GM19397 (cell line): ENCODE results near the gene CALHM1.
"Not testable (repeated sequence)": the region's sequence is repeated elsewhere in the genome, so short reads cannot be mapped to it uniquely, and the experiment has no call there.

ENCODE experiments used
- ATAC-seq: cut with Tn5 transposase; IDR thresholded peaks from one replicate; pipeline ENCODE4 v1.9.1; 2021; ENCODE audit warnings: mild to moderate bottlenecking, moderate library complexity; ENCODE audit not compliant: unreplicated experiment

Gene CALHM1

DNA sequence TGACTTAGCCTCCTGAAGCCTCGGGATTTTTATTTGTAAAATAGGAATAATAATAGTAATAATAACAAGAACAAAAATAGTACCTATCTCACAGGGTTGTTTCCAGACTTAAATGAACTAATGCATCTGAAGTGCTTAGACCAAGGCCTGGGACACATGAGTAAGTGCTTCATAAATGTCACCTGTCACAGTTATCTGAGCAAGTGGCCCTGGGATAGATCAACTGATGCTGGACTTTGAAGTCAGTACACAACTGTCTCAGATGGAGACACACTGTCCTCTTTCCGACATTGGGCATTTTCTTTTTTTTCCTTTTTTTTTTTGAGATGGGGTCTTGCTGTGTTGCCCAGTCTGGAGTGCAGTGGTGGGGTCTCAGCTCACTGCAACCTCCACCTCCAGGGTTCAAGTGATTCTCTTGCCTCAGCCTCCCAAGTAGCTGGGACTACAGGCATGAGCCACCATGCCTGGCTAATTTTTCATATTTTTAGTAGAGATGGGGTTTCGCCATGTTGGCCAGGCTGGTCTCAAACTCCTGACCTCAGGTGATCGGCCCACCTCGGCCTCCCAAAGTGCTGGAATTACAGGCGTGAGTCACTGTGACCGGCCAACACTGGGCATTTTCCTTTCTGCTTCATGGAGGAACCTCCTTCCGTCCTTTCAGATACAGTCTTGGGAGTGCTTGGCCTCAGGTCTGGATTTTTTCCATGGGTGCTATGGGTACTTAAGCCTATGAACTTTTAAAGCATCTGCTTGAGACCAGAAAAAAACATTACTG, 28.1 kb upstream of the CALHM1 start:
- ATAC-seq: not testable (repeated sequence)

DNA sequence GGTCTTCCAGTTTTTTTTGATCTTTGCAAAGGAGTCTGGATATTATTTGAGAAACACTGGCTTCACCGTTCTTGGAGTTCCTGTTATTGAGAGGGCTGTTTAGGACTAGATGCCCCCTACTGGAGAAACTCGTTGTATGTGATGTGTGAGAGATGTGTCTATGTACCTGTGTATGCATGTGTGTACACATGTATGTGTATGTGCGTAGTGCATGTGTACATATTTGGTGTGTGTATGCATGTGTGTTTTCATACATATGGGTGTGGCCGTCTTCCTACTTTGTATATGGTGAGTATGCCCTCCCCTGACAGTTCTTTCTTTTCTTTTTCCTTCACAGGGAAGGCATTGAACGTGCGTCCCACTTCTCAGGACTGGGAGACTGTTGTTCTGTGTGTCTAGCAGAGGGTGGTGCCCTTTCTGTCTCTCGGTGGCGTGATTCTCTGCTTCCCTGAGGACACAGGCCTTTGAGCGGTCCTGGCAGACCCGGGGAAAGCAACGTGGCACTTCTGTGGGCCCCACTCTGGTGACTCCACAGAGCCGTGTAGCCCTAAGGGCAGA, 23.4 kb upstream of the CALHM1 start:
- ATAC-seq: no peak

DNA sequence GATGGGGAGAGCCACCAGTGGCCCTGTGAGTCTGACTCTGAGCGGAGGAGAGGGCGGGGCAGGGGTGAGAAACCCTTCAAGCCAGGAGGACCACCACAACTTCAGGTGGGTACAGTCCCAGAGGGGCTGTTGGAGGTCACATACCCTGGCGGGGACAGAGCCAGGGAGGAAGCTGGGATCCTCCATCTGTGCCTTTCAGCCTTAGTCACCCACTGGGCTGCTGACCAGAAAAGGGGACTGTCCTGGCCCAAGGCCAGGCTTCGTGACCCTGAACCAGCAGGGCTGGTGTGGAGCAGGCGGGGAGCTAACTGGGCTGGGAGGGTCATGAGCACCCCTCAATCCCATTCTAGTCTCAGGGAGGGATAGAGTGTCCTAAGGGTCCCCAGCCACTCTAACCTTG, 21.8 kb upstream of the CALHM1 start:
- ATAC-seq: no peak

DNA sequence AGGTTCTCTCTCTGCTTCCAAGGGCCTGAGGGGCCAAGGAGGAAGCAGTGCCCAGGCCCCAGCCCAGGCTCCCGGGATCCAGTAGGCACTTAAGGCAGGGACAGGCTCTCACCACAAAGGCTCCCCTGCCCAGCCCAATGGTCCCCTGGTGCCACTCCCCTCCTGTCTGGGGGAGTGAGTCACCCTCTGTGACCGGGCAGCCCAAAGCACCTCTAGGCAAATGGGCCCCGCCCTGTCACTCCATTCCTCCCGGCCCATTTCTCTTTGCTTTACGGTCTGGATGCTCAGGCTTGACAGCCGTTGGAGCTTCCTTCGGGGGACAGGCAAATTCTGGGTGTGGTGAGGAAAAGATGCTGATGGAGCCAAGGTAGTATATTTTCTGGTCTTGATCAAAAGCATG, 20.4 kb upstream of the CALHM1 start, which contains the start of gene CALHM3:
CALHM3 (minus strand) TSS at position 106 of the 400 bp plus-strand sequence. CDS start 208 bp downstream, outside the sequence.
- no peak for ATAC-seq

DNA sequence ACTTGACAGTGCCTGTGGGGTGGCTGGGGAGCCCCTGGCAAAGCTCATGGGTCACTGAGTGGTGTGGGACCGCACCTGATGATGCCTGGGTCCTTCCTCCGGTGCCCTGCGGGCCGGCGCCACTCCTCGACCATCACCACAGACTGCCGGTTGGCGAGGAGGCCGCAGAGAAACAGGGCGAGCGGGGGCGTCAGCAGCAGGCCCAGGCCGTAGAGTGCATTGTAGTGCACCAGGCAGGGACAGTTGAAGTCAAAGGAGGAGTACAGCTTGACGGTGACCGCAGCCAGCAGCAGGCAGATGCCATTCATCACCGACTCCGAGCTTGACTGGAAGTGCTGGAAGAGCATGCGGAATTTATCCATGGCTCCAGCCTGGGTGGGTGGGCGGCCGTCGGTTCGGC, 20.0 kb upstream of the CALHM1 start:
- ATAC-seq: no peak

DNA sequence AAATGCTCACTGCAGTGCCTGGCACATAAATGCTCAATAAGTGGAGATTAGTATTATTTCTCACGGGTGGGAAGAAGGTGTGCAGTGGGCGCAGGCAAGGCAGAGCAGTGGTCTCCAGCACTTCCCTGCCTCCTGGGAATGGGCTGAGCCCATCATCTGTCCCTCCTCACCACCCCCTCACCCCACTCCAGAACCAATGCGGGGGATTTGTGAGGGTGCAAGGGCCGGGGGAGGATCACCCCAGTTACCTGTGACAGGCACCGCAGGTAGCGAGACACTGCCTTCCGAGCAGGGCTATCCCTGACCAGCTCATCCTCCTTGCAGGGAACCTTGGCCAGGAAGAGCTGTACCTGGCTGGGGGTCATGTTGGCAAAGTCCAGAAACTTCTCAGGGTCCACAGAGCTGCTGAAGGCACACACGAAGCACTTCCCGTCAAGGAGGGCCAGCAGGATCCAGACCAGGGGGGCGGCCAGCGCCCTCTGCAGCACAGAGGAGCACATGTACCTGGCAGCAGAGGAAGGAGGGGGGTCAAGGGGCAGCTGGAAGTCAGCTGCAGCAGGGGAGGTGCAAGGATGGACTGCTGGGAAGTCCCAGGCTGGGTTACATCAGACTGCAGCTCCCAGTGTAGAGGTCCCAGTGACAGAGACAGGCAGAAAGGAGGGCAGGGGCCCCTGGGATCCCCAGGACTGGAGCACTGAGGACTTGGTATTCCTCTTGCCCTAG, 17.5 kb upstream of the CALHM1 start:
- no peak for ATAC-seq

DNA sequence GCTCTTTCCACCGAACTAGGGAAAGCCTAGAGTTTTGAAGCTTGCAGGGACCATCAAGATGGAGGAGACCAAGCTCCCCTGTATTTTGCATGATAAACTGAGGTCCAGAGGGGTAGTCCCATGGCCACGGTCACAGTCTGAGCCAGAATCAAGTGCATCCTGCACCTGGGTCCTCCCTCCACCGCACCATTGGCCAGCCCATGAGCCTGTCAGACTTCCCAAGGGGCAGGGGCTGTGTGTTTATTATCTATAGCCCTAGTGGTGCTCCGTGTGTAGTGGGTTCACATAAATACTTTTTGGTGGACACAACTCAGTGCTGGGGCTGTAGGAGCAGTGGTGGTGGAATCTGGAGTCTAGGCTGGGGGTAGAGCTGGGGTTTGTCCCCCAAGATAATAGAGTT, 16.7 kb upstream of the CALHM1 start:
- no peak for ATAC-seq

DNA sequence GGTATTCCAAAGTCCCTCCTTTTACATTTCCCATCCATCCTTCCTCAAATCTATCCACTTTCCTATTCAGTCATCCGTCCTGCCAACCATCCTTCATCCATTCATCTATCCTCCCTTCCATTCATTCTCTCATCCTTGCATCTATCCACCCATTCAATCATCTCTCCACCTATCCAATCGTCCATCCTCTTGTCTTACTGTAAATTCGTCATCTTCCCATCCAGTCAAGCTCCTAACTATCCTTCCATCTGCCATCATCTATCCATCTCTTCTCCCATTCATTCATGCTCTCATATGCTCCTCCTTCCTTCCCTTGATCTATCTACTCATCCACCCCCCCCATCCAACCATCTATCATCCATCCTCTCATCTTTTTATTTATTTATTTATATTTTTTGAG, 15.4 kb upstream of the CALHM1 start:
- no peak for ATAC-seq

DNA sequence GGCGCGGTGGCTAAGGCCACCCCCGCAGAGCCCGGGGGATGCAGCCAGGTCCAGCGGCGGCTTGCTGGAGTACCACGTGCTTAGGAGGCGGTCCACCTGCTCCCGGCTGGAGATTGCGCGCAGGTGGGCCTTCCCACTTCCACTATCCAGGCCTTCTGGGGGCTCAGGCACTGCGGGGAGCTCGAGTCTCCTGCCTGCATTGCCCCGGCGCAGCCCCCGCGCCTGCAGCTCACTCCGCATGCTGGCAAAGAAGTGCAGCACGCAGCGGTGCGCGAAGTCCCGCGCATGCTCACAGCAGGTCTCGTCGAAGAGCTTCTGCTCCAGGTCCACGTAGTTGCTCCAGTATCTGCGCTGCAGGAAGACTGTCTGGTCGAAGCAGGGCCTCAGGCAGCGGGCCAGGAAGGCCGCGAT, 14.6 kb upstream of the CALHM1 start:
- ATAC-seq: no peak

DNA sequence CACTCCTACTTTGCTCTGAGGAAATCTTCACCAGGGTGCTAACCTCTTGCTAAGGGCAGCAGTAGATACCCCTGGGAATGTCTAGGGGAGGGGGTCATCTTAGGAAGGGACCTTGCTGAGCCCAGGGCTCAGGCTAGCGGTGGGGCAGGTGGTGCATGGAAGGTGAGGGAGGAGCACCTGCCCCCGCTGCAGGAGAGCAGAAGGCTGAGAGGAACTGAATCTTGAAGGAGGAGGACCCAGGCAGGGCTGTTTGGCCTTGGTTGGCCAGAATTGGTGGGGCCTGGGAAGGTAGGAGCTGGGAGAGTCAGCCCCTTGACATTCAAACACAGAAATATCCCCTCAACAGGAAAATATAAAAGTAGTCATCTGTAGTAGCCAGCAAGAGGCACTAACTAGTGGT, 13.3 kb upstream of the CALHM1 start:
- ATAC-seq: no peak

DNA sequence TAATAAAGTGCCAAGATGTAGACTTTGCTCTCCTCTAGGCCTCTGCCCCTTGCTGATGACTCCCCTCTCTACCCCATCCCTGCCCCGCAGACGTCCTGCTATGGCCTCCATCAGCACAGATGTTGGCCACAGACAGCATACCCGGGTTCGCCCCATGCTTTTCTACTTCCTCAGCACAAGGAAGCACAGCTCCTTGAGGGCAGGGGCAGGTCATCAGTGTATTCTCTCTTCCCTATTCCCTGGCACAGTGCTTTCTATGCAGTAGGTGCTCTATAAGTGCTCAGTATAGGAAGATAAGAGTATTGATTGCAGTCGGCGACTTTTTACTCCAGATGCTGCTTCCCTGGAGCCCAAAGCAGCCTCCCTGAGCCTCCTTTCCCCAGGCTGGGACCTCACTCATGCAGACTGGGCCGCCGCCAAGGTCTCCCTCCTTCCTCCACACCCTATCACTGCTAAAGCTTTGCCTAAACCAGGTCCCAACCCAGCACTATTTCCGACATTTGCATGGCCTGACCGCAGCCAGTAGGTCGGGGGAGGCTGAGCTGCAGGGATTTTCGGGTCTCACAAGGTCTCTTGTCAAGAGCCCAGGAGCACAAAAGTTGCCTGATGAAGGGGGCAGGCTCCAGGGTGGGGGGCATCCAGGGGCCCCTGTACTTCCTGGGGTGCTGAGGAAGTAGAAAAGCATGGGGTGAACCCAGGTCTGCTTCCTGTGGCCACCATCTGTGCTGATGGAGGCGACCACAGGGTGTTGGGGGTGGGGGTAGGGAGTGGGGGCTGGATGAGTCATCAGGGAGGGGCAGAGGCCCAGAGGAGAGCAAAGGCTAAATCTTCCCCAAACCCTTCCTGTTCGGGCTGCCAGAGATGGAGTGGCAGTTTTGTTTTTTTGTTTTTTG, 12.3 kb upstream of the CALHM1 start:
- ATAC-seq: peak; percentile 85

DNA sequence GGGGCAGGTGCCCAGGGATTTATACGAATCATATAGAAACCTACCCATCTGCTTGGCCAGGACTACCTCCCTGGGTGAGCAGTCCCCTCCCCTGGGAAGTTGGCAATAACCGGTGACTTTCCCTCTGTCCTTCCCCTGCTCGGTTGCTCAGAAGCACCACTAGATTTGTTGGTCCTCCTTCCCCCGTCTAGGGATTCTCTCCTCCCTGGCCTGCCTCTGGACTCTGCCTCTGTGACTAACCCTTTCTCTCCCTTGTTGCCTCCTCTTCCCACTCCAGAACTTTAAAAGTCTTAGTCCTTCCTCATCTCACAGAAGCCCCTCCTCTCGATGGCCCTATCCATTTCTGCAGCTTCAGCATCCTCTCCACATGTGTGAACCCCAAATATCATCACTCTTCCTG, 10.5 kb upstream of the CALHM1 start:
- no peak for ATAC-seq

DNA sequence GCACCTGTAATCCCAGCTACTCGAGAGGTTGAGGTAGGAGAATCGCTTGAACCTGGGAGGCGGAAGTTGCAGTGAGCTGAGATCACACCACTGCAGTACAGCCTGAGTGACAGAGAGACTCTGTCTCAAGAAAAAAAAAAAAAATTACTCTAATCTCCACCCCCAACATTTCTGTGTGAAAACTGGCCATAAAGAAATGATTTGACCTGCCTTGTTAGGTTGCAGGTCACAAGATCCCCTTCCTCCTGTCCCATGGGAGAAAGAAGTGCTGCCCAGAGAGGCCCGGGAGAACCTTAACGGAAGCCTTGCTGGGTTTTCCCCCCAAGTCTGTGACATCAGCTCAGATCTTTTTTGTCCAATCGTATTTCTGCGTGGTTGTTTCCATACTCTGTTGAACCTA, 8.7 kb upstream of the CALHM1 start:
- no peak for ATAC-seq

DNA sequence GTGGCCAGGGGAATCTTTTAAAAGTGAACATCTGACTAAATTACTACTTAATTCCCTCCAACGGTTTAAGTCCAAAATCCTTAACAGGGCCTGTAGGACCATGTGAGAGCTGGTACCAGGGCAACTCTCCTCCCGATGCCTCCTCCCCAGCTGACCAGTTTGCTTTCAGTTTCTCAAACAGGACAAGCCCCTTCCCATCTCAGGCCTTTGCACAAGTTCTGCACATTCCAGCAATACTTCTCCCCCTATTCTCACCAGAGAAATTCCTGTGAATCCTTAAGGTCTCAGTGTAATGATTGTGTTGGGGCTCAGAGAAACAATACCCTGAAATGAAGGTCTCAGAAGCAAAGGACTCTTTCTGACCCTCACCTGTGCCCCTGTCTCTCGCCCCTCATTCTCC, 8.0 kb upstream of the CALHM1 start:
- ATAC-seq: no peak

DNA sequence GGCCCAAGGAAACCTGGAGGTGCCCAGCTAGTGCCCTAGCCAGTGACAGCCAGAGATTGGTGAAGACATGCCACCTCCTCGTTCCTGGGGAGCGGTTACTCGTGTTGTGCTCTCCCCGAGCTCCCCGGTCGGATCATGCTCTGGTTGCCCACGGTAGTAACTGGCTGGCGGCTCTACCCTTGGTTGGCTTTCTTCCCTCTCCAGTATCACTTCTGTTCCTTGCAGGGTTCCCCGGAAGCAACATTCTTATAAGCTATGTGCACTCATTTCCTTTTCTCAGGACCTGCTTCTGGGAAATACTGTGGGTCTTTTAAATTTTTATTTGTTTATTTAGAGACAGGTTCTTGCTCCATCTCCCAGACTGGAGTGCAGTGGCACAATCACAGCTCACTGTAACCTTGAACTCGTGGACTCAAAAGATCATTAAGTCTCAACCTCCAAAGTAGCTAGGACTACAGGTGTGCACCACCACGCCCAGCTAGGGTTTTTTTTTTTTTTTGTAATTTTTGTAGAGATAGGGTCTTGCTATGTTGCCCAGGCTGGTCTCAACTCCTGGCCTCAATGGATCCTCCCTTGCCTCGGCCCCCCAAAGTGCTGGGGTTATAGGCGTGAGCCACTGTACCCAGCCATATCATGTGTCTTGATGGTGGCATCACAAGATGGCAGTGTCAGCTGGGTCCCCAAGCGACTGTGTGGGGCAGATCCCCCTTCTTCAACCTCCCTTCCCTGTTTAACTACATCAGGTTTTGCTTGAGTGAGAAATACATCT, 6.9 kb upstream of the CALHM1 start:
- no peak for ATAC-seq

DNA sequence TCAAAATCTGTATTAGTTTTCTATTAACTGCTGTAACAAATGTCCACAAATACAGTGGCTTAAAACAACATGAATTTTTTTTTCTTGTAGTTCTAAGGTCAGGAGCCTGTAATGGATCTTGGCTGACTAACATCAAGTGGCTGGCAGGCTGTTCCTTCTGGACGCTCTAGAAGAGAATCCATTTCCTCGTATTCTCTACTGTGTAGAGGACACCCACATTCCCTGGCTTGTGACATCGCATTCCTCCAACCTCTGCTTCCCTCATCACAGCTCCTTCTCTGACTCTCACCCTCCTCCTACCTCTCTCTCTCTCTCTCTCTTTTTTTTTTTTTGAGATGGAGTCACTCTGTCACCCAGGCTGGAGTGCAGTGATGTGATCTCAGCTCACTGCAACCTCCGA, 4.8 kb upstream of the CALHM1 start:
- ATAC-seq: no peak

DNA sequence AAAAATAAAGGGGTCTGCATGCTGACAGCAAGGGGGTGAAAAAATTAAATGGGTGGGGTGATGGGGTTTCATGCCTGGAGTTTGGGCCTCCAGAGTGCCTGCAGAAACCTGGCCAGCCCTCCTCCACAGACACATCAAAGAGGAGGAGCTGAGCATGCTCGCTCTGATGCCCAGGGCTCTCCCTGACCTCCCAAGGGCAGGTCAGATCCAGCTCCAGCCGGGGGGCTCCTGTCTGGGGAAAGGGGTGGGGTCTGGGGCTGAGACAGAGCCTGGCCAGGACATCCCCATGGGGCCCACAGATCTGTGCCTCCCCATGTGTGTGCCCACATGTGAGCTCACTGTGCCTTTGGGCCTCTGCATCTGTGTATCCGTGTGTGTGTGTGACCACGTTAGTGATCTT, 915 bp upstream of the CALHM1 start:
- ATAC-seq: no peak

DNA sequence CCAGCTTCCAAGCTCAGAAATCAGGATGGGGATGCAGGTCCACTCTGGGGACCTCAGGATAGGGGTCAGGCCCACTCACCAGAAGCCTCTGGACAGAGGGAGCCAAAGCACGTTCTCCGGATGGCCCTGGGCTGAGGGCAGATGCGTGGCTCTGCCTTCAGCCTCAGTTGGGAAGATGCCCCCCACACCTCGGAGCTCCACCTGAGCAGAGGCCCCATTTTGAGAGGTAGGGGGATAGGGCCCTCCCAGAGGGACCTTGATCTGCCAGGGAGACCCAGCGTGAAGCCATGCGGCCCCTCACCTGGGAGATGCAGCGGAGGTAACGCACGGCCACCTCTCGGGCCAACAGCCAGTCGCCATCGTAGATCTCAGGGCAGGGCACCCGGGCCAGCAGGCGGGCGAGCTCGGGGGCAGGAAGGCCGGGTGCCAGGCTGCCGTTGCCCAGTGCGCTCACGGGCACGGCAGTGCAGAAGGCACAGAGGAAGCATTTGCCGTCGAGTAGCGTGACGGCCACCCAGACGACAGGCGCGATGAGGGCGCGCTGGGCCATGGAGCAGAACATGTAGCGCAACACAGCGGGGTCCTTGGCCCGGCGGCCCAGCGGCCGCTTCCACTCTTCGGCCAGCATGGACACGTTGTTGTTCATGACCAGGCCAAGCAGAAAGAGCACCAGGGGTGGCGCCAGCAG, 660 bp downstream of the CALHM1 start:
- no peak for ATAC-seq

DNA sequence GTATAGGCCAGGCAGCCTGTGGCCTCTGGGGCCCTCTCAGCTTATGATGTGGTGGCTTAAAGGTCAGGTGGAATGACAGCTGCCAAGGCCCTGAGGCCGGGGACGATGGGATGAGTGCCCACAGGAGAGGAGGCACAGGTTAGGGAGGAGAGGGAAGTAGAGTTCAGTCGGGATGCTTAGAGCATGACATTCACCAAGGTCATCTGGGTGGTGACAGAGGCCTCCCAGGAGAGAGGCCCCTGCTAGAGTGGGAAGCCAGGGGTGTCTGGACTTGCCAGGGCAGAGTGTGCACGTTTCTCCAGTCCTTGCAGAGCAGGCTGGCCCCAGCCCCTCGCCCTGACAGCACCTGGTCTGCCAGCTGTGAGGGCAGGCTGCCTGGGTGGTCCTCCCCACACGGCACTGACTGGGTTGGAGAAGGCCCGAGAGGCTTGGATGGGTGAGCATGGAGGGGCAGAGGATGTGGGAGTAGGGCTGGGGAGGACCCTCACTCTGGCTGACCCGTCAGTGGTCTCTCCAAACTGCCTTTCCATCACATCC, 1.5 kb downstream of the CALHM1 start:
- no peak for ATAC-seq
